ENCODE data around the gene HNF4A.

DNA sequence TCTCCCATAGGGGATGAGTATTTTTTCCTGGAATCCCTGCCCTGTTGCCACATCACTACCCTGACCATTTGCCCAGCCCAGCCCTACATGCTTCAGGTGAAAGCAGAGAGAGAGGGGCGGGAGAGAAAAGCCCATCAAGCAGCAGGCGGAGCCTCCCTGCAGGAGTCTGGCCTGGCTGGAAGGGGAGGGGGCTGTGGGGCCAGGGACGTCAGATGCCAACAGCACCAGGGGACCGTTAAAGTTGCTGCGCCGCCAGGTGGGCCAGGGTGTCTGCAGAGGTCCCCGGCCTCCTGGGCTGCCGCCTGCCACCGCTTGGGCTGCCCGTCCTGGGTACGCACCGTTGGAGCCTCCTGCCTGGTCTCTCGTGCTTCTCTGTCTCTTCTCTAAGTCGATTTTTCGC, 19.4 kb upstream of the HNF4A start:
- TF ChIP-seq, protein P1, sequence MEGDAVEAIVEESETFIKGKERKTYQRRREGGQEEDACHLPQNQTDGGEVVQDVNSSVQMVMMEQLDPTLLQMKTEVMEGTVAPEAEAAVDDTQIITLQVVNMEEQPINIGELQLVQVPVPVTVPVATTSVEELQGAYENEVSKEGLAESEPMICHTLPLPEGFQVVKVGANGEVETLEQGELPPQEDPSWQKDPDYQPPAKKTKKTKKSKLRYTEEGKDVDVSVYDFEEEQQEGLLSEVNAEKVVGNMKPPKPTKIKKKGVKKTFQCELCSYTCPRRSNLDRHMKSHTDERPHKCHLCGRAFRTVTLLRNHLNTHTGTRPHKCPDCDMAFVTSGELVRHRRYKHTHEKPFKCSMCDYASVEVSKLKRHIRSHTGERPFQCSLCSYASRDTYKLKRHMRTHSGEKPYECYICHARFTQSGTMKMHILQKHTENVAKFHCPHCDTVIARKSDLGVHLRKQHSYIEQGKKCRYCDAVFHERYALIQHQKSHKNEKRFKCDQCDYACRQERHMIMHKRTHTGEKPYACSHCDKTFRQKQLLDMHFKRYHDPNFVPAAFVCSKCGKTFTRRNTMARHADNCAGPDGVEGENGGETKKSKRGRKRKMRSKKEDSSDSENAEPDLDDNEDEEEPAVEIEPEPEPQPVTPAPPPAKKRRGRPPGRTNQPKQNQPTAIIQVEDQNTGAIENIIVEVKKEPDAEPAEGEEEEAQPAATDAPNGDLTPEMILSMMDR (IDR thresholded peaks at IDR 0.05) = no peak
- no peak for TF ChIP-seq POLR2A (IDR thresholded peaks at IDR 0.05)

Measured in uterus (tissue), 2 donors.